ENCODE results near the gene NCEH1.
"Not testable (repeated sequence)": the region's sequence is repeated elsewhere in the genome, so short reads cannot be mapped to it uniquely, and the experiment has no call there.

NCEH1 gene, protein sequence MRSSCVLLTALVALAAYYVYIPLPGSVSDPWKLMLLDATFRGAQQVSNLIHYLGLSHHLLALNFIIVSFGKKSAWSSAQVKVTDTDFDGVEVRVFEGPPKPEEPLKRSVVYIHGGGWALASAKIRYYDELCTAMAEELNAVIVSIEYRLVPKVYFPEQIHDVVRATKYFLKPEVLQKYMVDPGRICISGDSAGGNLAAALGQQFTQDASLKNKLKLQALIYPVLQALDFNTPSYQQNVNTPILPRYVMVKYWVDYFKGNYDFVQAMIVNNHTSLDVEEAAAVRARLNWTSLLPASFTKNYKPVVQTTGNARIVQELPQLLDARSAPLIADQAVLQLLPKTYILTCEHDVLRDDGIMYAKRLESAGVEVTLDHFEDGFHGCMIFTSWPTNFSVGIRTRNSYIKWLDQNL

DNA sequence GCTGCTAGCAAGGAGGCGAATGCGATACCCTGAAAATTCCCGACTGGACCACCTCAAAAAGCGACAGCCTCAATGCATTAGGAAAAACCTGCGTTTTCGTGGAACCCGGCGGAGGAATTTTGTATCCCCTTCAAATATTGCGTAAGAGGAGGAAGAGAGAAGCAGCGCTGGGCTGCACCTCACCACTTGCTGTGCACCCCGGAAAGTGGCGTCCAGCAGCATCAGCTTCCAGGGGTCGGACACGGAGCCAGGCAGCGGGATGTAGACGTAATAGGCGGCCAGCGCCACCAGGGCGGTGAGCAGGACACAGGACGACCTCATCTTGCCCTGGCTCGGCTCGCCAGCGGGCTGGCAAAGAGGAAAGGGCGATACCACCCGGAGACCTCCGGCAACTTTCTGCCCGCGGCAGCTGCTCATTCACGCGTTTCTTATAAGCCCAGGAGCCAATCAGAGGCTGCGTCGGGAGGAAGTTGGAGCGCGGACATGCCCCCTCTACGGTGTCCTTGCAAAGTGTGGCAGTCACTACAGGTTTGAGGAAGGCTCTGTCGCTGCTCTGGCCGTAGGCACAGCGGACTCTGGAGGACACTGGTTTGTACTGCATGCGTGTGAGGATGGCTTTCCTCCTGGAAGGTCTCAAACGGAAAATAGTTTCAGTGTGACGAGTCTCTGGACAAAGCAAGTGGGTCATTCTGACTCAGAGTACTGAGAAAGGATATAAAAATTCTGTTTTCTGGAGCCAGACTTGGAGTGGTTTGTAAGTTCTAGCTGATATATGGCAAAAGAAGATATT lies at the start of gene NCEH1:
Gene NCEH1 (minus strand): TSS at position 404 of the 790 bp plus-strand sequence. CDS start 83 bp downstream, at position 321.
- POLR2A ChIA-PET: interaction anchor here (0.8 to 2.3 kb wide), 2 partner anchors 39 to 79 kb away, joined by 3 to 14 read pairs; partner anchors contain the start of gene ECT2
- CTCF ChIA-PET: interaction anchor here (0.6 to 2.5 kb wide), 14 partner anchors 14 to 79 kb away, joined by 3 to 10 read pairs (median 4); partner anchors contain the start of gene ECT2

DNA sequence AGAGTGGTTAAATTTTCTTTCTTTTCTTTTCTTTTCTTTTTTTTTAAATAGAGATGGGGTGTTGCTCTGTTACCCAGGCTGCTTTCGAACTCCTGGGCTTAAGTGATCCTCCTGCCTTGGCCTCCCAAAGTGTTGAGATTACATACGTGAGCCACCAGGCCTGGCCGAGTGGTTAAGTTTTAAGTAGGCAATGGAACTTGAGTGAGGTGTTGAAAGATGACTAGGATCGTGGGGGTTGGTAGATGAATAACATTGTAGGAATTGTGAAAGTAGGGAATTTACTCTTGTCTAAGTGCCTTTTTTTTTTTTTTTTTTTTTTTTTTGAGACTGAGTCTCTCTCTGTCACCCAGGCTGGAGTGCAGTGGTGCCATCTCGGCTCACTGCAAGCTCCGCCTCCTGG lies 49.5 kb upstream of the NCEH1 start:
- POLR2A ChIA-PET; H3K4me3 ChIP-seq (ENCODE audit: low read depth, low read length); CTCF ChIA-PET: not testable (repeated sequence)
- peak; percentile 40 for DNase-seq (ENCODE audit: low read depth, low spot score)

More for the DNA sequence above, at the start of gene NCEH1:
- peak within 1 kb of the TSS; percentile 94 for H3K4me3 ChIP-seq (ENCODE audit: low read depth, low read length)
- DNase-seq (ENCODE audit: low read depth, low spot score): peak; percentile 94
- TF ChIP-seq, protein P1, sequence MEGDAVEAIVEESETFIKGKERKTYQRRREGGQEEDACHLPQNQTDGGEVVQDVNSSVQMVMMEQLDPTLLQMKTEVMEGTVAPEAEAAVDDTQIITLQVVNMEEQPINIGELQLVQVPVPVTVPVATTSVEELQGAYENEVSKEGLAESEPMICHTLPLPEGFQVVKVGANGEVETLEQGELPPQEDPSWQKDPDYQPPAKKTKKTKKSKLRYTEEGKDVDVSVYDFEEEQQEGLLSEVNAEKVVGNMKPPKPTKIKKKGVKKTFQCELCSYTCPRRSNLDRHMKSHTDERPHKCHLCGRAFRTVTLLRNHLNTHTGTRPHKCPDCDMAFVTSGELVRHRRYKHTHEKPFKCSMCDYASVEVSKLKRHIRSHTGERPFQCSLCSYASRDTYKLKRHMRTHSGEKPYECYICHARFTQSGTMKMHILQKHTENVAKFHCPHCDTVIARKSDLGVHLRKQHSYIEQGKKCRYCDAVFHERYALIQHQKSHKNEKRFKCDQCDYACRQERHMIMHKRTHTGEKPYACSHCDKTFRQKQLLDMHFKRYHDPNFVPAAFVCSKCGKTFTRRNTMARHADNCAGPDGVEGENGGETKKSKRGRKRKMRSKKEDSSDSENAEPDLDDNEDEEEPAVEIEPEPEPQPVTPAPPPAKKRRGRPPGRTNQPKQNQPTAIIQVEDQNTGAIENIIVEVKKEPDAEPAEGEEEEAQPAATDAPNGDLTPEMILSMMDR (IDR thresholded peaks at IDR 0.05; ENCODE audit: insufficient read depth, low read length, missing control alignments): peak; percentile 82

DNA sequence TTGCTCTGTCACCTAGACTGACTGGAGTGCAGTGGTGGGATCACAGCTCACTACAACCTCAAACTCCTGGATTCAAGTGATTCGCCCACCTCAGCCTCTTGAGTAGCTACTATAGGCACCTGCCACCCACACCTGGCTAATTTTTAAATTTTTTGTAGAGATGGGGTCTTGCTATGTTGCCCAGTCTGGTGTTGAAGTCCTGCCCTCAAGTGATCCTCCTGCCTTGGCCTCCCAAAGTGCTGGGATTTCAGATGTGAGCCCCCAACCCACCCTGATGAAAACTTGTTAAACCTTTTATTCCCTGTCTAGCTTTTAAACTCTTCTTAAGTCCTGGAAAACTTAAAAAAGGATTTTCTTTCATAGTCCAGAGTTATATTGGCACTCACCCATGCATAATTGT lies 42.3 kb upstream of the NCEH1 start:
- no peak overlapping the region for H3K4me3 ChIP-seq (ENCODE audit: low read depth, low read length)
- DNase-seq (ENCODE audit: low read depth, low spot score): no peak
- CTCF ChIA-PET: interaction anchor here (1.2 kb wide), 1 partner anchor 78 kb away, joined by 3 read pairs; no protein-coding TSS in a partner anchor
- POLR2A ChIA-PET: no interaction called here
- TF ChIP-seq, protein P1 (IDR thresholded peaks at IDR 0.05; ENCODE audit: insufficient read depth, low read length, missing control alignments): no peak

DNA sequence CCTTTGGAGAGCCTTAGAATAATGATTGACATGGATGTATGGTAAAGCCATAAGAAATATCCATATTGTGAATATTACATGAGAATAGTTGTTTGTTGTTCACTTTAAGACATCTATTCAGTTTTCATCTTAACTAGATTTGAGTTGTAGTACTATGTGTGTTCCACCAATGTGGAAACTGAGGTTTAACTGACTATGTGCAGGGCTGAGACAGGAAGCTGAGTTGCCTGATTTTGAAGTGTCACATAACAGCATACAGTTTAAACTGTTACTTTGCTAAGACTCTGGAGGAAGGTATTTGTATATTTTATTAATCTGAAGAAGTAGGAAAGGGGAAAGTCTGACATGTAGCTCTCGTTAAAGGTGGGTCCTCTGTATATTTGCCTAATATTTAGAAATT lies 41.8 kb upstream of the NCEH1 start:
- ChIA-PET CTCF (interaction anchor here (1.2 to 1.4 kb wide), 2 partner anchors 78 to 79 kb away, joined by 3 to 4 read pairs; no protein-coding TSS in a partner anchor), POLR2A (interaction anchor here (0.7 kb wide), 1 partner anchor 111 kb away, joined by 3 read pairs; no protein-coding TSS in a partner anchor)
- TF ChIP-seq, protein P1 (IDR thresholded peaks at IDR 0.05; ENCODE audit: insufficient read depth, low read length, missing control alignments): no peak
- no peak overlapping the region for H3K4me3 ChIP-seq (ENCODE audit: low read depth, low read length)
- no peak for DNase-seq (ENCODE audit: low read depth, low spot score)

DNA sequence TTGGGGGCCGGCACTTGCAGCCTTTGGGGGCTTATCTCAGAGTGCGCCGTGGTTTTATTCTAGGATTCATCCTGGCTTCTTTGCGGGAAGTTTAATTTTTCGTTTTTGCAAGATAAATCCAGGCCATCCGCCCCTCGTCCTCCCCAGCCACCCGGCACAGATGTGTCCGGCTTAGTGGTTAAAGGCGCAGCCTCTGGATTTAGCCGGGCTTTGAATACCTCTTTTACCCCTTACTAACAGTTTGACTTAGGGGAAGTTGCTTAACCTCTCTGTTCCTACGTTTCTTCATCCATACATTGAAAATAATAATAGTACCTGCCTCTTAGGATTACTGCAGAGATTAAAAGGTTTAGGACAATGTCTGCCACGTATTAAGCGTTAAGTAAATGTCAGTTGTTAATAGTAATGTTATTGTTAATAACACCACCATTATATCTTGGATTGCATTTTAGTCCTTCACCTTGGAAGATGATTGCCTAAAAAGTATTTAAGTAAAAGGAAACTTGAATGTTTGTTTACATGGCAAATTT lies 40.4 kb upstream of the NCEH1 start:
- POLR2A ChIA-PET: no interaction called here
- H3K4me3 ChIP-seq (ENCODE audit: low read depth, low read length): peak overlapping the region; percentile 90
- no peak for DNase-seq (ENCODE audit: low read depth, low spot score)
- CTCF ChIA-PET: interaction anchor here (1.0 to 4.1 kb wide), 8 partner anchors 10 to 139 kb away, joined by 3 to 25 read pairs (median 4); partner anchors contain the start of gene NCEH1
- TF ChIP-seq, protein P1 (IDR thresholded peaks at IDR 0.05; ENCODE audit: insufficient read depth, low read length, missing control alignments): no peak

DNA sequence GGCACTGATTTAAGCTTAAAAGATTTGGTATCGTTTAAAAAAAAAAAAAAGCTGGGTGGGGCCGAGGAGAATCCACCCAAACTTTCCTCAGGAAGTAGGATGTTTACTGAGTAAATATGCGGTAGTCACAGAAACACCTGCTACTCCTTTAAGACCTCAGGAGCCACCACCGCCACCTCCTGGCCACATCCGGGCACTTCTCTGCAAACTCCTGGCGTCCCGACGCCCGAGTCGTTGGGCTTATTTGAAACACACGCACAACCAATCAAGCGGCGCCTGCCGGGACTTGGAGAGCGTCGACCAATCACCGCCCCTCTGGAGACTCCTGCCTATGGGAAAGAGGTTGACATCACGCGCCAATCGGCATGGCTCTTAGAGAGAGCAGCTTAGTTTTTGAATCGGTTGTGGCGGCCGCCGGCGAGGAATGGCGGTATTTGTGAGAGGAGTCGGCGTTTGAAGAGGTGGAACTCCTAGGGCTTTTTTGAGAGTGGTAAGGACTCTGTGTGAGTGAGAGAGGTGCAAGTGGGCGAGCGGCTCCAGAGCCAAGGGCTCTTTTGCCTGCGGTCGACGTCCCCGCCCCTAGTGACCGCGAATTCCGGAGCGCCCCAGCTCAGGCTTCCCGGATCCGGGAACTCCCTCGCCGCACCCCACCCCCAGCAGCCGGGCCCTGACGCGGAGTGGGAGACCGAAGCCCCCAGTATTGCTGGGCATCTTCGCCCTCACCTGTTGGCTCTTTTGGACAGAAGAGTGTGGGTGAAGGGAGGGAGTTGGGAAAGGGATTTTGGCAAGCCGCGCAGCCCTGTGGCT lies 39.7 kb upstream of the NCEH1 start, which contains the start of gene ECT2:
Gene ECT2 (plus strand): TSS at position 359 of the 807 bp plus-strand sequence. CDS start 3,805 bp downstream, outside the sequence.
- TF ChIP-seq, protein P1 (IDR thresholded peaks at IDR 0.05; ENCODE audit: insufficient read depth, low read length, missing control alignments): peak; percentile 82
- peak; percentile 97 for DNase-seq (ENCODE audit: low read depth, low spot score)
- CTCF ChIA-PET: interaction anchor here (0.7 to 4.1 kb wide), 12 partner anchors 10 to 138 kb away, joined by 3 to 25 read pairs (median 5); partner anchors contain the start of gene NCEH1
- POLR2A ChIA-PET: interaction anchor here (1.3 to 2.5 kb wide), 2 partner anchors 40 to 77 kb away, joined by 3 to 14 read pairs; partner anchors contain the start of gene NCEH1
- H3K4me3 ChIP-seq (ENCODE audit: low read depth, low read length): peak within 1 kb of the TSS; percentile 90
